ENCODE measurements around the gene TMEM63C.

Gene TMEM63C

GRCh38 chr14:77184396-77185092 lies 2.9 kb downstream of the TMEM63C start:
- no peak overlapping the region for H3K9ac ChIP-seq (ENCODE audit: low read depth, low read length)
- H3K4me3 ChIP-seq (ENCODE audit: low read length): no peak overlapping the region
- peaks cover 3% of the 10 kb centered on the region; the same call in 1 of the 2 replicates for H3K4me1 ChIP-seq (ENCODE audit: insufficient read depth, low read length)
- H3K27ac ChIP-seq (ENCODE audit: low read length): no peak overlapping the region
- H3K9me3 ChIP-seq (ENCODE audit: insufficient read depth, low read depth, low read length): no peaks in the 10 kb centered on the region
- H3K27me3 ChIP-seq (ENCODE audit: insufficient read depth, low read length): peaks cover 10% of the 10 kb centered on the region
- H3K36me3 ChIP-seq (ENCODE audit: insufficient read depth, low read depth, low read length): no peaks in the 10 kb centered on the region

- Histone ChIP-seq H3K4me1 (ENCODE audit: insufficient read depth, low read length) (peaks cover 3% of the 10 kb centered on the region; the same call in 1 of the 2 replicates), H3K9ac (ENCODE audit: low read depth, low read length) (no peak overlapping the region), H3K36me3 (ENCODE audit: insufficient read depth, low read depth, low read length) (no peaks in the 10 kb centered on the region), H3K9me3 (ENCODE audit: insufficient read depth, low read depth, low read length) (no peaks in the 10 kb centered on the region), H3K4me3 (ENCODE audit: low read length) (no peak overlapping the region), H3K27me3 (ENCODE audit: insufficient read depth, low read length) (peaks cover 10% of the 10 kb centered on the region), H3K27ac (ENCODE audit: low read length) (no peak overlapping the region)
Measured at GRCh38 chr14:77185093-77185465, 3.5 kb downstream of the TMEM63C start.

- Histone ChIP-seq H3K27me3 (ENCODE audit: insufficient read depth, low read length) (peaks cover 9% of the 10 kb centered on the region), H3K9ac (ENCODE audit: low read depth, low read length) (no peak overlapping the region), H3K4me3 (ENCODE audit: low read length) (no peak overlapping the region), H3K27ac (ENCODE audit: low read length) (no peak overlapping the region), H3K4me1 (ENCODE audit: insufficient read depth, low read length) (peaks cover 3% of the 10 kb centered on the region; the same call in 1 of the 2 replicates), H3K36me3 (ENCODE audit: insufficient read depth, low read depth, low read length) (no peaks in the 10 kb centered on the region), H3K9me3 (ENCODE audit: insufficient read depth, low read depth, low read length) (no peaks in the 10 kb centered on the region)
Measured at GRCh38 chr14:77186911-77187648, 5.5 kb downstream of the TMEM63C start.

GRCh38 chr14:77187649-77188012 lies 6.0 kb downstream of the TMEM63C start:
- Histone ChIP-seq H3K4me3 (ENCODE audit: low read length) (no peak overlapping the region), H3K27me3 (ENCODE audit: insufficient read depth, low read length) (peaks cover 3% of the 10 kb centered on the region), H3K27ac (ENCODE audit: low read length) (no peak overlapping the region), H3K4me1 (ENCODE audit: insufficient read depth, low read length) (peaks cover 3% of the 10 kb centered on the region; the same call in 1 of the 2 replicates), H3K36me3 (ENCODE audit: insufficient read depth, low read depth, low read length) (no peaks in the 10 kb centered on the region), H3K9me3 (ENCODE audit: insufficient read depth, low read depth, low read length) (no peaks in the 10 kb centered on the region), H3K9ac (ENCODE audit: low read depth, low read length) (no peak overlapping the region)

GRCh38 chr14:77189479-77189878 lies 7.9 kb downstream of the TMEM63C start:
- Histone ChIP-seq H3K27ac (ENCODE audit: low read length) (no peak overlapping the region), H3K4me1 (ENCODE audit: insufficient read depth, low read length) (peaks cover 3% of the 10 kb centered on the region; the same call in 1 of the 2 replicates)

GRCh38 chr14:77190977-77191376 lies 9.4 kb downstream of the TMEM63C start:
- Histone ChIP-seq H3K4me3 (ENCODE audit: low read length) (no peak overlapping the region), H3K4me1 (ENCODE audit: insufficient read depth, low read length) (peaks cover 3% of the 10 kb centered on the region; the same call in 1 of the 2 replicates), H3K9me3 (ENCODE audit: insufficient read depth, low read depth, low read length) (no peaks in the 10 kb centered on the region), H3K36me3 (ENCODE audit: insufficient read depth, low read depth, low read length) (no peaks in the 10 kb centered on the region), H3K27me3 (ENCODE audit: insufficient read depth, low read length) (no peaks in the 10 kb centered on the region), H3K9ac (ENCODE audit: low read depth, low read length) (no peak overlapping the region), H3K27ac (ENCODE audit: low read length) (no peak overlapping the region)

More at GRCh38 chr14:77189479-77189878, 7.9 kb downstream of the TMEM63C start:
- Histone ChIP-seq H3K9ac (ENCODE audit: low read depth, low read length) (no peak overlapping the region), H3K4me3 (ENCODE audit: low read length) (no peak overlapping the region), H3K9me3 (ENCODE audit: insufficient read depth, low read depth, low read length) (no peaks in the 10 kb centered on the region), H3K36me3 (ENCODE audit: insufficient read depth, low read depth, low read length) (no peaks in the 10 kb centered on the region), H3K27me3 (ENCODE audit: insufficient read depth, low read length) (no peaks in the 10 kb centered on the region)

GRCh38 chr14:77194706-77195105 lies 13.1 kb downstream of the TMEM63C start:
- Histone ChIP-seq H3K9ac (ENCODE audit: low read depth, low read length) (no peak overlapping the region), H3K36me3 (ENCODE audit: insufficient read depth, low read depth, low read length) (no peaks in the 10 kb centered on the region), H3K4me1 (ENCODE audit: insufficient read depth, low read length) (no peaks in the 10 kb centered on the region), H3K9me3 (ENCODE audit: insufficient read depth, low read depth, low read length) (no peaks in the 10 kb centered on the region), H3K27me3 (ENCODE audit: insufficient read depth, low read length) (no peaks in the 10 kb centered on the region), H3K4me3 (ENCODE audit: low read length) (no peak overlapping the region), H3K27ac (ENCODE audit: low read length) (no peak overlapping the region)

- H3K36me3 ChIP-seq (ENCODE audit: insufficient read depth, low read depth, low read length): no peaks in the 10 kb centered on the region
- H3K9me3 ChIP-seq (ENCODE audit: insufficient read depth, low read depth, low read length): no peaks in the 10 kb centered on the region
- no peak overlapping the region for H3K9ac ChIP-seq (ENCODE audit: low read depth, low read length)
- no peak overlapping the region for H3K4me3 ChIP-seq (ENCODE audit: low read length)
- H3K27me3 ChIP-seq (ENCODE audit: insufficient read depth, low read length): no peaks in the 10 kb centered on the region
- no peaks in the 10 kb centered on the region for H3K4me1 ChIP-seq (ENCODE audit: insufficient read depth, low read length)
- no peak overlapping the region for H3K27ac ChIP-seq (ENCODE audit: low read length)
Measured at GRCh38 chr14:77195766-77196165, 14.2 kb downstream of the TMEM63C start.

- no peaks in the 10 kb centered on the region for H3K27me3 ChIP-seq (ENCODE audit: insufficient read depth, low read length)
- H3K36me3 ChIP-seq (ENCODE audit: insufficient read depth, low read depth, low read length): no peaks in the 10 kb centered on the region
- no peak overlapping the region for H3K27ac ChIP-seq (ENCODE audit: low read length)
Measured at GRCh38 chr14:77197988-77198387, 16.4 kb downstream of the TMEM63C start.

GRCh38 chr14:77198561-77198960 lies 17.0 kb downstream of the TMEM63C start:
- no peaks in the 10 kb centered on the region for H3K9me3 ChIP-seq (ENCODE audit: insufficient read depth, low read depth, low read length)
- no peaks in the 10 kb centered on the region for H3K27me3 ChIP-seq (ENCODE audit: insufficient read depth, low read length)
- no peaks in the 10 kb centered on the region for H3K36me3 ChIP-seq (ENCODE audit: insufficient read depth, low read depth, low read length)
- H3K27ac ChIP-seq (ENCODE audit: low read length): no peak overlapping the region
- H3K9ac ChIP-seq (ENCODE audit: low read depth, low read length): no peak overlapping the region
- no peak overlapping the region for H3K4me3 ChIP-seq (ENCODE audit: low read length)
- H3K4me1 ChIP-seq (ENCODE audit: insufficient read depth, low read length): peaks cover under 1% of the 10 kb centered on the region; the same call in 1 of the 2 replicates

More at GRCh38 chr14:77197988-77198387, 16.4 kb downstream of the TMEM63C start:
- H3K4me1 ChIP-seq (ENCODE audit: insufficient read depth, low read length): no peaks in the 10 kb centered on the region
- H3K4me3 ChIP-seq (ENCODE audit: low read length): no peak overlapping the region
- H3K9ac ChIP-seq (ENCODE audit: low read depth, low read length): no peak overlapping the region
- no peaks in the 10 kb centered on the region for H3K9me3 ChIP-seq (ENCODE audit: insufficient read depth, low read depth, low read length)

- no peaks in the 10 kb centered on the region for H3K9me3 ChIP-seq (ENCODE audit: insufficient read depth, low read depth, low read length)
- no peaks in the 10 kb centered on the region for H3K27me3 ChIP-seq (ENCODE audit: insufficient read depth, low read length)
Measured at GRCh38 chr14:77199590-77199989, 18.0 kb downstream of the TMEM63C start.

More at GRCh38 chr14:77199590-77199989, 18.0 kb downstream of the TMEM63C start:
- peaks cover 6% of the 10 kb centered on the region; the same call in 1 of the 2 replicates for H3K4me1 ChIP-seq (ENCODE audit: insufficient read depth, low read length)
- H3K4me3 ChIP-seq (ENCODE audit: low read length): no peak overlapping the region
- H3K27ac ChIP-seq (ENCODE audit: low read length): no peak overlapping the region
- H3K36me3 ChIP-seq (ENCODE audit: insufficient read depth, low read depth, low read length): no peaks in the 10 kb centered on the region
- H3K9ac ChIP-seq (ENCODE audit: low read depth, low read length): no peak overlapping the region
